Loucy (cell line): ENCODE measurements around the gene LY6G6F.

Experiments
- H2AFZ ChIP-seq: fragments of 200-600 bp; sonication (generic); 2 replicates; pipeline ENCODE4 v1.6.0; 2016; ENCODE audit warnings: antibody characterized with exemption, mild to moderate bottlenecking, low read length, moderate library complexity
- H3F3A ChIP-seq: fragments of 200-600 bp; 2 replicates; pipeline ENCODE4 v1.6.0; 2016; ENCODE audit warnings: antibody characterized with exemption, low read depth, mild to moderate bottlenecking
- H3K27me3 ChIP-seq: fragments of 200-600 bp; sonication (generic); 2 replicates; pipeline ENCODE4 v1.6.1; 2014; ENCODE audit warnings: low read length, mild to moderate bottlenecking; ENCODE audit not compliant: insufficient read depth, poor library complexity, severe bottlenecking
- H3K36me3 ChIP-seq: fragments of 200-600 bp; sonication (generic); 2 replicates; pipeline ENCODE4 v1.6.1; 2016; ENCODE audit warnings: low read length; ENCODE audit not compliant: insufficient read depth
- H3K4me1 ChIP-seq: fragments of 200-600 bp; sonication (generic); 2 replicates; pipeline ENCODE4 v1.5.1; 2014; ENCODE audit warnings: low read length, mild to moderate bottlenecking; ENCODE audit not compliant: insufficient read depth, poor library complexity, severe bottlenecking
- H3K4me2 ChIP-seq: fragments of 200-600 bp; sonication (generic); 2 replicates; pipeline ENCODE4 v1.6.0; 2014; ENCODE audit warnings: antibody characterized with exemption, low read length, low read depth, mild to moderate bottlenecking; ENCODE audit not compliant: poor library complexity, severe bottlenecking
- H3K4me3 ChIP-seq: fragments of 200-600 bp; sonication (generic); 2 replicates; pipeline ENCODE4 v1.5.1; 2014; ENCODE audit warnings: low read length, mild to moderate bottlenecking, mixed read lengths; ENCODE audit not compliant: poor library complexity, severe bottlenecking
- H3K79me2 ChIP-seq: fragments of 200-600 bp; sonication (generic); 2 replicates; pipeline ENCODE4 v1.6.1; 2014; ENCODE audit warnings: low read length; ENCODE audit not compliant: insufficient read depth
- H3K9ac ChIP-seq: fragments of 200-600 bp; sonication (generic); 2 replicates; pipeline ENCODE4 v1.6.0; 2014; ENCODE audit warnings: mild to moderate bottlenecking, low read depth, low read length, moderate library complexity; ENCODE audit not compliant: poor library complexity, severe bottlenecking
- H3K9me2 ChIP-seq: fragments of 200-600 bp; sonication (generic); replicated peaks from 2 replicates; pipeline ENCODE4 v1.6.1; 2016; ENCODE audit warnings: low read depth, low read length, mixed read lengths
- H3K9me3 ChIP-seq: fragments of 200-600 bp; sonication (generic); 2 replicates; pipeline ENCODE4 v1.6.1; 2014; ENCODE audit warnings: mild to moderate bottlenecking, antibody characterized with exemption, low read length, low read depth; ENCODE audit not compliant: insufficient read depth
- H4K20me1 ChIP-seq: fragments of 200-600 bp; sonication (generic); 2 replicates; pipeline ENCODE4 v1.6.0; 2014; ENCODE audit warnings: antibody characterized with exemption, low read length, mild to moderate bottlenecking; ENCODE audit not compliant: insufficient read depth, poor library complexity, severe bottlenecking
- EZH2phosphoT487 ChIP-seq: fragments of 200-600 bp; IDR thresholded peaks from 2 replicates; pipeline ENCODE4 v1.6.1; 2018; ENCODE audit warnings: antibody characterized with exemption, mild to moderate bottlenecking, moderate library complexity, borderline replicate concordance
- TF ChIP-seq, protein P1 (sequence below): fragments of 200-600 bp; sonication (generic); conservative IDR thresholded peaks from 2 replicates; pipeline ENCODE4 v1.5.1; 2014; ENCODE audit warnings: mild to moderate bottlenecking, antibody characterized with exemption, low read length

Gene LY6G6F

DNA sequence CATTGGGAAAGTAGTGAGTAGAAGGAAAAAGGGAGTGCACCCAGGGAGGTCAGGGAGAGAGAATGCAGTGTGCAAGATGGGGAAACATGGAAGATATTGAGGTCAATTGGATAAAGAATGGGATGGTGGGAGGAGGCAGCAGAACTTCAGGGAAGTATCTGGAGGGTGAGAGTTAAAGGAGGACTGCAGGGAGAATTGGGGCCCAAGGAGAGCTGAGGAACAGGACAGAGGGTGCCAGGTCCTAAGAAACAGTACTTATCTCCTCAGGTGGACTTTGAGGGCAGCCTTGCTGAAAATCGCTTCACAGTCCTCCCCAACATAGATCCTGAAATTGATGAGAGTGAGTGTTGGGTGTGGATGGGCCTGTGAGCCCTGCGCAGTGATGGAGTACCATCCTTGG, 51.6 kb downstream of the LY6G6F start:
- Histone ChIP-seq H3K36me3 (no peaks in the 10 kb centered on the region; the same call in 1 of the 2 replicates), H3F3A (no peaks in the 10 kb centered on the region), H3K4me2 (no peak overlapping the region), H3K9me3 (no peaks in the 10 kb centered on the region), H3K9me2 (no peaks in the 10 kb centered on the region), H4K20me1 (no peaks in the 10 kb centered on the region), H2AFZ (no peak overlapping the region), H3K9ac (no peak overlapping the region), H3K4me3 (no peak overlapping the region), H3K79me2 (no peaks in the 10 kb centered on the region), H3K4me1 (peaks cover 12% of the 10 kb centered on the region), H3K27me3 (no peaks in the 10 kb centered on the region)
- TF ChIP-seq, protein P1, sequence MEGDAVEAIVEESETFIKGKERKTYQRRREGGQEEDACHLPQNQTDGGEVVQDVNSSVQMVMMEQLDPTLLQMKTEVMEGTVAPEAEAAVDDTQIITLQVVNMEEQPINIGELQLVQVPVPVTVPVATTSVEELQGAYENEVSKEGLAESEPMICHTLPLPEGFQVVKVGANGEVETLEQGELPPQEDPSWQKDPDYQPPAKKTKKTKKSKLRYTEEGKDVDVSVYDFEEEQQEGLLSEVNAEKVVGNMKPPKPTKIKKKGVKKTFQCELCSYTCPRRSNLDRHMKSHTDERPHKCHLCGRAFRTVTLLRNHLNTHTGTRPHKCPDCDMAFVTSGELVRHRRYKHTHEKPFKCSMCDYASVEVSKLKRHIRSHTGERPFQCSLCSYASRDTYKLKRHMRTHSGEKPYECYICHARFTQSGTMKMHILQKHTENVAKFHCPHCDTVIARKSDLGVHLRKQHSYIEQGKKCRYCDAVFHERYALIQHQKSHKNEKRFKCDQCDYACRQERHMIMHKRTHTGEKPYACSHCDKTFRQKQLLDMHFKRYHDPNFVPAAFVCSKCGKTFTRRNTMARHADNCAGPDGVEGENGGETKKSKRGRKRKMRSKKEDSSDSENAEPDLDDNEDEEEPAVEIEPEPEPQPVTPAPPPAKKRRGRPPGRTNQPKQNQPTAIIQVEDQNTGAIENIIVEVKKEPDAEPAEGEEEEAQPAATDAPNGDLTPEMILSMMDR: no peak
- TF ChIP-seq EZH2phosphoT487: no peak
